GM19023 (cell line): ENCODE data around the gene SHQ1.
"Not testable (repeated sequence)": the region's sequence is repeated elsewhere in the genome, so short reads cannot be mapped to it uniquely, and the experiment has no call there.

Experiments used
- ATAC-seq: cut with Tn5 transposase; IDR thresholded peaks from one replicate; pipeline ENCODE4 v1.9.1; 2021; ENCODE audit warnings: mild to moderate bottlenecking, moderate library complexity; ENCODE audit not compliant: unreplicated experiment

Gene SHQ1

GRCh38 chr3:72722930-72723726 is 125.1 kb downstream of the SHQ1 start:
- no peak for ATAC-seq

- no peak for ATAC-seq
Observed at GRCh38 chr3:72721683-72722381, 126.4 kb downstream of the SHQ1 start.

- no peak for ATAC-seq
Observed at GRCh38 chr3:72720566-72720965, 127.7 kb downstream of the SHQ1 start.

- ATAC-seq, result no peak
Observed at GRCh38 chr3:72719137-72719536, 129.1 kb downstream of the SHQ1 start.

DNA sequence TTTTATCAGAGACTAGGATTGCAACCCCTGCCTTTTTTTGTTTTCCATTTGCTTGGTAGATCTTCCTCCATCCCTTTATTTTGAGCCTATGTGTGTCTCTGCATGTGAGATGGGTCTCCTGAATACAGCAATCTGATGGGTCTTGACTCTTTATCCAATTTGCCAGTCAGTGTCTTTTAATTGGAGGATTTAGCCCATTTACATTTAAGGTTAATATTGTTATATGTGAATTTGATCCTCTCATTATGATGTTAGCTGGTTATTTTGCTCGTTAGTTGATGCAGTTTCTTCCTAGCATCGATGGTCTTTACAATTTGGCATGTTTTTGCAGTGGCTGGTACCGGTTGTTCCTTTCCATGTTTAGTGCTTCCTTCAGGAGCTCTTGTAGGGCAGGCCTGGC is 134.1 kb downstream of the SHQ1 start:
- ATAC-seq, result not testable (repeated sequence)

DNA sequence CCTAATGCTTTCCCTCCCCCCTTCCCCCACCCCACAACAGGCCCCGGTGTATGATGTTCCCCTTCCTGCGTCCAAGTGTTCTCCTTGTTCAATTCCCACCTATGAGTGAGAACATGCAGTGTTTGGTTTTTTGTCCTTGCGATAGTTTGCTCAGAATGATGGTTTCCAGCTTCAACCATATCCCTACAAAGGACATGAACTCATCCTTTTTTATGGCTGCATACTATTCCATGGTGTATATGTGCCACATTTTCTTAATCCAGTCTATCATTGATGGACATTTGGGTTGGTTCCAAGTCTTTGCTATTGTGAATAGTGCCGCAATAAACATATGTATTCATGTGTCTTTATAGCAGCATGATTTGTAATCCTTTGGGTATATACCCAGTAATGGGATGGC is 137.8 kb downstream of the SHQ1 start:
- ATAC-seq, result not testable (repeated sequence)

DNA sequence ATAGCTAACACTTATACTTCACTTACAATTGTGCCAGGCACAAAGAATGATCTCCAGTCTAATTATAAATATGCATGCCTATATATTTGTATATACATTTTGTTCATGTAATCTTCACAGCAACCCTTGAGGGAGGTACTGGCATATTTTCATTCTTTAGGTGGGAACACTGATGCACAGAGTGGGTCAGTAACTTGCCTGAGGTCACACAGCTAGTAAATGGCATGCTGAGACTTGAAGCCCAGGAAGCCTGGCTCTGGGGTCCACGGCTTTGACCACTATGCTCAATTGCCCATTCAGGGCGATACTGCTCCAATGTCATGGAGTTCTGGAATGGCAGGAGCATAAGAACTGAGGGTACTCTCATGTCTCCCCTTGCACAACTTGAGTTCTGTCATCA is 139.8 kb downstream of the SHQ1 start:
- ATAC-seq, result no peak

DNA sequence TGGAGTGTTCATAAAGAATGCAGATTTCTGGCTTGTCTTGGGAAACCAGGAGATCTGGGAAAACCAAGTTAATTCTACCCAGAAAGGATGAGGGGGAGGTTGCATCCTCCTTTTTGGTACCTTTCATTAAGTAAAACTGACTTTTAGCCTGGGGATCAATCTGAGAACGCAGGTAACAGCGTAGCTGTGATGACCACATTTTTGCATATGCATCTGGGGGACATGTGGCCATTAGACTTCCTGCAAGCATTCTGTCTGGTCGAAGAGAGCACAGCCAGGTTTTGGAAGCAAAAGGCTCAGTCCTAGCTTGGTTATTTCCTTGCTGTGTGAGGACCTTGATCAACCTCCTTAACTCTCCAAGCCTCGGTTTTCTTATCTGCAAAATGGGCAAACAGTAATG is 145.2 kb downstream of the SHQ1 start:
- no peak for ATAC-seq

DNA sequence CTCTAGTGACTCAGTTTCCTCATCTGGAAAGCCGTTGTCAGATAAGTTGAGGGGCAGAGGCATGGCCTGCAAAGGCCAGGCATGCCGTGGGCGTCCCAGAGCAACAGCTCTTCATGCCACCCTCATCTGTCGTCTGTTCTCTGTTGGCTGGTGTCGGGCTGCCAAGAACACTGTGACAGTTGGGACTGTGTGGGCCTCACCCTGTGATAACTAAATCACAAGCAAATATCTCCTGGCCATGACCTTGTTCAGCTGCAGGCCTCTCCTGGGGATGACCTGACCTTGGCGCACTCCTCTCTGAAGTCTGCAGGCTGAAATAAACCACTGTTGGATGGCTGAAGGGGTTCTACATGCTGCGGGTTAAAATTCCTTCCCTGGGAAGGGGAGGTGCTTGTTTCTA is 145.9 kb downstream of the SHQ1 start:
- ATAC-seq, result no peak

- ATAC-seq, result no peak
Observed at GRCh38 chr3:72700106-72700505, 148.1 kb downstream of the SHQ1 start.

GRCh38 chr3:72699631-72700030 is 148.6 kb downstream of the SHQ1 start:
- ATAC-seq, result no peak
